CD4-positive, alpha-beta T cell treated with Interleukin-6 at 100 ng/mL for 8 hours (primary cell): ENCODE results near the gene CTCF.

Experiments used
- DNase-seq: peaks from one replicate; pipeline ENCODE4 v3.0.0-alpha.2; 2020; ENCODE audit warnings: mixed read lengths, low spot score

Gene CTCF

GRCh38 chr16:67605641-67606040 lies 43.3 kb downstream of the CTCF start:
- DNase-seq, result no peak

GRCh38 chr16:67606632-67607031 lies 44.3 kb downstream of the CTCF start:
- no peak for DNase-seq

- DNase-seq, result no peak
Observed at GRCh38 chr16:67608364-67608763, 46.0 kb downstream of the CTCF start.

GRCh38 chr16:67613808-67614207 lies 51.5 kb downstream of the CTCF start:
- DNase-seq, result no peak

- DNase-seq, result no peak
Observed at GRCh38 chr16:67628216-67628615, 65.9 kb downstream of the CTCF start.

GRCh38 chr16:67632415-67633172 lies 70.3 kb downstream of the CTCF start:
- no peak for DNase-seq

- DNase-seq, result no peak
Observed at GRCh38 chr16:67636713-67637112, 74.4 kb downstream of the CTCF start.

GRCh38 chr16:67637625-67638024 lies 75.3 kb downstream of the CTCF start:
- no peak for DNase-seq

- DNase-seq, result no peak
Observed at GRCh38 chr16:67641779-67642708, 79.7 kb downstream of the CTCF start.

- no peak for DNase-seq
Observed at GRCh38 chr16:67644038-67644437, 81.7 kb downstream of the CTCF start.

GRCh38 chr16:67645397-67646121 lies 83.2 kb downstream of the CTCF start:
- no peak for DNase-seq

- DNase-seq, result no peak
Observed at GRCh38 chr16:67647111-67647651, 84.9 kb downstream of the CTCF start.

GRCh38 chr16:67647681-67648080 lies 85.4 kb downstream of the CTCF start:
- no peak for DNase-seq

- no peak for DNase-seq
Observed at GRCh38 chr16:67648088-67648763, 85.9 kb downstream of the CTCF start.

GRCh38 chr16:67648764-67649407 lies 86.6 kb downstream of the CTCF start:
- no peak for DNase-seq

GRCh38 chr16:67649494-67649931 lies 87.2 kb downstream of the CTCF start:
- DNase-seq, result no peak

GRCh38 chr16:67650023-67650422 lies 87.7 kb downstream of the CTCF start:
- no peak for DNase-seq

- no peak for DNase-seq
Observed at GRCh38 chr16:67651039-67651438, 88.7 kb downstream of the CTCF start.

- no peak for DNase-seq
Observed at GRCh38 chr16:67651847-67652246, 89.5 kb downstream of the CTCF start.

- no peak for DNase-seq
Observed at GRCh38 chr16:67652578-67653127, 90.3 kb downstream of the CTCF start.
